K562 (cell line): ENCODE data around the gene LRP4. TPM values are rescaled to one million over a fixed set of nuclear protein-coding genes. Genes with fewer than 3 reads are reported as not detected.

Source experiments
- ATAC-seq: fragments of 200-7000 bp; cut with Tn5 transposase; 3 replicates; pipeline ENCODE4 v1.9.1; 2020; ENCODE audit warnings: moderate library complexity
- BruUV-seq: library from RNA; stranded (reverse); fragments of 400-500 nt; replicated peaks from 2 replicates; lab custom pipeline; 2021; lab: Mats Ljungman, UMichigan
- CTCF ChIA-PET: fragments of 300-600 bp; formaldehyde crosslinking; extraction: SDS; loops from one replicate; lab custom pipeline; 2021; ENCODE audit warnings: low intra/inter-chr PET ratio; lab: Yijun Ruan, JAX
- POLR2A ChIA-PET: fragments of 300-600, 350-650 bp; sonication (Branson Sonifier 250); formaldehyde crosslinking; extraction: SDS; loops from one replicate; lab custom pipeline; 2021; ENCODE audit warnings: antibody characterized with exemption, inconsistent platforms; lab: Yijun Ruan, JAX
- DNase-seq, 4 experiments: peaks; one replicate each; pipeline versions ENCODE4 v3.0.0 to v3.0.0-alpha.2; 2011 to 2018; ENCODE audit warnings: low spot score in 3 of 4, mixed read lengths in 3 of 4; ENCODE audit errors: extremely low read depth in 1 of 4
- FAIRE-seq: peaks from 2 replicates; lab custom pipeline; 2011; peaks lifted over from hg19 to GRCh38; lab: Jason Lieb, UNC
- H2AFZ ChIP-seq: 2 replicates; pipeline ENCODE4 v1.6.0; 2011; ENCODE audit warnings: low read depth, low read length, control low read depth, inconsistent platforms
- H3K27ac ChIP-seq: fragments of 200-600 bp; 3 replicates; pipeline ENCODE4 v1.8.0; 2011; ENCODE audit warnings: low read depth, mild to moderate bottlenecking, control low read depth, inconsistent platforms, low read length, moderate library complexity, mixed read lengths; ENCODE audit errors: extremely low read depth
- H3K27me3 ChIP-seq, 2 experiments: fragments of 300-600 bp in 1 of 2; 2 replicates in 1 of 2; 3 replicates in 1 of 2; pipeline versions ENCODE4 v1.6.0 to v1.8.0; 2011; ENCODE audit warnings: inconsistent platforms in 2 of 2, low read length in 2 of 2, mild to moderate bottlenecking in 1 of 2, mixed read lengths in 1 of 2, moderate library complexity in 1 of 2; ENCODE audit not compliant: control insufficient read depth in 2 of 2, insufficient read depth in 2 of 2
- H3K36me3 ChIP-seq: fragments of 300-600 bp; 3 replicates; pipeline ENCODE4 v1.8.0; 2011; ENCODE audit warnings: mild to moderate bottlenecking, low read length, inconsistent platforms; ENCODE audit not compliant: control insufficient read depth, insufficient read depth
- H3K4me1 ChIP-seq, 2 experiments: fragments of 200-600 bp in 1 of 2; replicated peaks in 1 of 2; 2 replicates in 1 of 2; 3 replicates in 1 of 2; pipeline versions ENCODE4 v1.5.1 to v1.8.0; 2011; ENCODE audit warnings: inconsistent platforms in 2 of 2, low read length in 2 of 2, mild to moderate bottlenecking in 1 of 2, mixed read lengths in 1 of 2, moderate library complexity in 1 of 2; ENCODE audit not compliant: control insufficient read depth in 2 of 2, insufficient read depth in 2 of 2
- H3K4me2 ChIP-seq: 2 replicates; pipeline ENCODE4 v1.6.1; 2011; ENCODE audit warnings: low read length, control low read depth, inconsistent platforms, mixed read lengths; ENCODE audit not compliant: insufficient read depth
- H3K4me3 ChIP-seq: fragments of 200-600 bp; sonication (generic), shearing (Covaris generic); 2 replicates; pipeline ENCODE4 v1.5.1; 2016; ENCODE audit warnings: control low read depth, inconsistent platforms
- H3K79me2 ChIP-seq: fragments of 200-600 bp; 3 replicates; pipeline ENCODE4 v1.8.0; 2011; ENCODE audit warnings: low read length, inconsistent platforms; ENCODE audit not compliant: control insufficient read depth, insufficient read depth
- H3K9ac ChIP-seq, 2 experiments: 2 replicates each; pipeline versions ENCODE4 v1.6.0 to v1.6.1; 2011; ENCODE audit warnings: low read depth in 2 of 2, low read length in 2 of 2, control low read depth in 1 of 2, inconsistent platforms in 1 of 2, mild to moderate bottlenecking in 1 of 2, mixed read lengths in 1 of 2; ENCODE audit not compliant: insufficient read depth in 1 of 2
- H3K9me1 ChIP-seq: one replicate; pipeline ENCODE4 v1.6.0; 2011; ENCODE audit warnings: inconsistent platforms, mild to moderate bottlenecking, low read length, moderate library complexity; ENCODE audit not compliant: control insufficient read depth, insufficient read depth
- H3K9me3 ChIP-seq: replicated peaks from 2 replicates; pipeline ENCODE4 v1.5.1; 2011; ENCODE audit warnings: low read depth, low read length, inconsistent platforms; ENCODE audit not compliant: control insufficient read depth, insufficient read depth
- H4K20me1 ChIP-seq: replicated peaks from 2 replicates; pipeline ENCODE4 v1.6.1; 2011; ENCODE audit warnings: low read length, inconsistent platforms, mixed read lengths; ENCODE audit not compliant: control insufficient read depth, insufficient read depth
- CHD2 ChIP-seq: IDR thresholded peaks from 2 replicates; pipeline ENCODE4 v1.6.1; 2011; ENCODE audit warnings: low read depth, low read length
- DLX4 ChIP-seq: fragments of 250-450 bp; sonication (Bioruptor Pico); IDR thresholded peaks from 2 replicates; pipeline ENCODE4 v1.6.1; 2021; ENCODE audit warnings: mild to moderate bottlenecking
- ESRRA ChIP-seq: fragments of 450-650 bp; IDR thresholded peaks from 2 replicates; pipeline ENCODE4 v1.6.1; 2014; ENCODE audit warnings: low read depth, mild to moderate bottlenecking, moderate library complexity, borderline replicate concordance
- FOS ChIP-seq: IDR thresholded peaks from 3 replicates; pipeline ENCODE4 v1.6.1; 2011; ENCODE audit not compliant: insufficient read length; ENCODE audit errors: extremely low read depth
- JUND ChIP-seq, 2 experiments: IDR thresholded peaks; 2 replicates in 1 of 2; 3 replicates in 1 of 2; pipeline ENCODE4 v1.6.1; 2011; ENCODE audit warnings: borderline replicate concordance in 2 of 2, low read depth in 2 of 2, low read length in 2 of 2, improper control_type of control experiment in 1 of 2, missing biosample characterization in 1 of 2, missing genetic modification characterization in 1 of 2, missing genetic modification reagents in 1 of 2
- MEIS2 ChIP-seq: fragments of 450-650 bp; IDR thresholded peaks from 2 replicates; pipeline ENCODE4 v1.6.1; 2014; ENCODE audit warnings: mild to moderate bottlenecking; ENCODE audit not compliant: partially characterized antibody
- NBN ChIP-seq: fragments of 450-650 bp; IDR thresholded peaks from 2 replicates; pipeline ENCODE4 v1.6.1; 2016; ENCODE audit warnings: low read depth, mild to moderate bottlenecking
- PBX2 ChIP-seq, 2 experiments: IDR thresholded peaks in 1 of 2; conservative IDR thresholded peaks in 1 of 2; 2 replicates each; pipeline ENCODE4 v1.6.1; 2016; ENCODE audit warnings: low read depth in 2 of 2, mild to moderate bottlenecking in 1 of 2, missing compliant biosample characterization in 1 of 2, missing genetic modification characterization in 1 of 2, moderate library complexity in 1 of 2
- RFX5 ChIP-seq: IDR thresholded peaks from 2 replicates; pipeline ENCODE4 v1.6.1; 2011; ENCODE audit warnings: low read depth, mild to moderate bottlenecking, improper control_type of control experiment, low read length
- ZFP91 ChIP-seq: sonication (generic); formaldehyde crosslinking; IDR thresholded peaks from 2 replicates; pipeline ENCODE4 v1.8.0; 2022; ENCODE audit warnings: mild to moderate bottlenecking, missing genetic modification reagents
- in situ Hi-C: fragments of 300-500 bp; cut with MboI; formaldehyde crosslinking; loops from 4 replicates; pipeline ENCODE4 v1.15.0; 2018; ENCODE audit warnings: inconsistent platforms, mixed read lengths
- intact Hi-C: fragments of 100-400 bp; cut with micrococcal nuclease; formaldehyde crosslinking; loops from 2 replicates; pipeline ENCODE4 v1.14.2; 2022
- polyA plus RNA-seq, 8 experiments: library from polyadenylated mRNA; depleted of rRNA in 4 of 8; stranded (reverse) in 5 of 8; unstranded in 3 of 8; fragments of >200 nt; fragmentation: Nextera tagmentation in 2 of 8; fragmentation: Illumina TruSeq in 1 of 8; extraction: Ambion mirVana in 2 of 8; extraction: Trizol in 1 of 8; gene quantifications; 2 replicates each; pipeline versions ENCODE4 v1.2.1 to v1.2.3, GENCODE V29; 2011 to 2014; ENCODE audit warnings: inconsistent platforms in 1 of 8, missing spikeins in 1 of 8
- total RNA-seq, 7 experiments: library from RNA; depleted of rRNA in 6 of 7; stranded (reverse); fragments of >200 nt in 6 of 7; fragmentation: Illumina TruSeq in 2 of 7; extraction: Trizol in 2 of 7; gene quantifications; 2 replicates each; pipeline versions ENCODE4 v1.2.1 to v1.2.3, GENCODE V29; 2011 to 2021; ENCODE audit warnings: low replicate concordance in 1 of 7

Gene LRP4
- total and polyA plus RNA-seq, 9 of the 15 experiments (the other 6 are each of a cell fraction or from before 2014, with no cell fraction given) = 0.04 to 0.54 (median 0.10) TPM

- in situ Hi-C loops = no loop called here
- no peaks in the 10 kb centered on the region for H3K27me3 ChIP-seq
These were observed 80.5 kb downstream of the LRP4 start for GRCh38 chr11:46837860-46838259.

More at GRCh38 chr11:46837860-46838259, 80.5 kb downstream of the LRP4 start:
- ChIA-PET CTCF (no interaction called here), POLR2A (interaction anchor here (0.9 to 2.6 kb wide), 3 partner anchors 9 to 20 kb away, joined by 3 to 9 read pairs (median 3); no protein-coding TSS in a partner anchor)
- Histone ChIP-seq H3K27ac (no peak overlapping the region), H3K4me1 (peaks cover 25% of the 10 kb centered on the region in 2 experiments; a peak in 4 of 5 replicates), H3K36me3 (peaks cover 45% of the 10 kb centered on the region), H3K9me1 (no peaks in the 10 kb centered on the region), H4K20me1 (peaks cover 12% of the 10 kb centered on the region; the same call in 1 of the 2 replicates), H2AFZ (no peak overlapping the region), H3K9ac (no peak overlapping the region), H3K4me2 (no peak overlapping the region), H3K4me3 (no peak overlapping the region), H3K9me3 (no peaks in the 10 kb centered on the region), H3K79me2 (peaks cover 96% of the 10 kb centered on the region)
- FAIRE-seq (no peak), DNase-seq (no peak), ATAC-seq (no peak)
- TF ChIP-seq ESRRA (no peak), RFX5 (no peak), NBN (no peak), FOS (no peak), PBX2 (CRISPR knock-in tag; IDR thresholded peaks at IDR 0.05; ENCODE audit: low read depth) (no peak), PBX2 (tag; conservative IDR thresholded peaks at IDR 0.05; ENCODE audit: low read depth) (peak; percentile 48; the same call in 1 of the 2 replicates), JUND (IDR thresholded peaks at IDR 0.05; ENCODE audit: borderline replicate concordance, low read depth, low read length) (no peak), JUND (tag; IDR thresholded peaks at IDR 0.05; ENCODE audit: borderline replicate concordance, low read depth, low read length) (no peak), ZFP91 (no peak), CHD2 (no peak), MEIS2 (peak; percentile 50), DLX4 (CRISPR knock-in tag) (no peak)
- intact Hi-C loops = no loop called here
- BruUV-seq = no TSS peak
